Measurements from ENCODE around the gene KLF9. TPM values are rescaled to one million over a fixed set of nuclear protein-coding genes. Genes with fewer than 3 reads are reported as not detected.

The KLF9 gene
- total and polyA plus RNA-seq, 2 donors (not counting 3 experiments of a cell fraction or from before 2014, with no cell fraction given) = 7.3 to 17.2 TPM

GRCh38 chr9:70429899-70430298 lies 15.4 kb upstream of the KLF9 start:
- TF ChIP-seq EZH2 (IDR thresholded peaks at IDR 0.05; ENCODE audit: borderline replicate concordance, low read depth, low read length, severe bottlenecking) (no peak), JUN (IDR thresholded peaks at IDR 0.05; ENCODE audit: borderline replicate concordance, insufficient read depth, insufficient read length, low read depth) (no peak), CTCF (IDR thresholded peaks at IDR 0.05; ENCODE audit: extremely low read depth in 1 of 2, insufficient read depth in 1 of 2, low read depth in 1 of 2, low read length in 2 of 2) (no peak), MAX (IDR thresholded peaks at IDR 0.05; ENCODE audit: insufficient read depth, insufficient read length) (no peak), POLR2AphosphoS5 (IDR thresholded peaks at IDR 0.05; ENCODE audit: insufficient read depth, low read depth, low read length) (no peak), GATA2 (IDR thresholded peaks at IDR 0.05; ENCODE audit: insufficient read depth, insufficient read length, low read depth, low read length) (no peak), POLR2A (IDR thresholded peaks at IDR 0.05; ENCODE audit: low read depth, low read length) (no peak), FOS (IDR thresholded peaks at IDR 0.05; ENCODE audit: borderline replicate concordance, insufficient read depth, low read length) (no peak), MYC (IDR thresholded peaks at IDR 0.05; ENCODE audit: low read depth, low read length) (no peak)
- dilution Hi-C loops (cut with MboI; ENCODE audit: extremely low pct_ligation_motif_present, low sequenced_read_pairs) = no loop called here
- H3K4me2 ChIP-seq (ENCODE audit: insufficient read depth, low read length) = no peak overlapping the region
- H3K4me1 ChIP-seq (ENCODE audit: control insufficient read depth, extremely low read depth, insufficient read depth, low read length) = peaks cover 1% of the 10 kb centered on the region
- no peaks in the 10 kb centered on the region for H3K36me3 ChIP-seq (ENCODE audit: control insufficient read depth in 2 of 2, extremely low read depth in 1 of 2, insufficient read depth in 2 of 2, low read length in 2 of 2)
- no TSS peak for BruUV-seq (replicated peaks)
- no peak overlapping the region for H3K4me3 ChIP-seq (replicated peaks in 1 of 3; ENCODE audit: insufficient read depth in 1 of 3, low read depth in 1 of 3, low read length in 3 of 3)
- no peaks in the 10 kb centered on the region for H4K20me1 ChIP-seq (replicated peaks; ENCODE audit: control insufficient read depth, extremely low read depth, insufficient read depth, low read length)
- ChIA-PET POLR2A (no interaction called here), CTCF (no interaction called here)
- H3K27ac ChIP-seq (ENCODE audit: insufficient read depth, low read depth, low read length) = no peak overlapping the region
- no peak for FAIRE-seq
- no peak for DNase-seq (ENCODE audit: low read depth, low spot score)
- H3K9ac ChIP-seq (replicated peaks; ENCODE audit: extremely low read depth, insufficient read depth, low read length) = no peak overlapping the region
- H2AFZ ChIP-seq (ENCODE audit: low read depth, low read length) = no peak overlapping the region
- no peaks in the 10 kb centered on the region for H3K9me3 ChIP-seq (replicated peaks; ENCODE audit: control insufficient read depth, insufficient read depth, low read length)
- H3K9me1 ChIP-seq (replicated peaks; ENCODE audit: control insufficient read depth, extremely low read depth, insufficient read depth, low read length) = no peaks in the 10 kb centered on the region
- H3K27me3 ChIP-seq (ENCODE audit: control insufficient read depth in 2 of 2, insufficient read depth in 2 of 2, low read length in 2 of 2) = no peaks in the 10 kb centered on the region
- intact Hi-C loops (cut with micrococcal nuclease) = no loop called here
- no peaks in the 10 kb centered on the region for H3K79me2 ChIP-seq (ENCODE audit: control insufficient read depth, insufficient read depth, low read length)
